GM04503 (cell line): Measurements from ENCODE around the gene DIPK1B.
"Not testable (repeated sequence)": the region's sequence is repeated elsewhere in the genome, so short reads cannot be mapped to it uniquely, and the experiment has no call there.

Experiments used
- DNase-seq: peaks from one replicate; pipeline ENCODE4 v3.0.0-alpha.2; 2012; ENCODE audit warnings: low read depth

Gene DIPK1B

GRCh38 chr9:136754059-136754572 is 41.7 kb downstream of the DIPK1B start:
- DNase-seq: no peak

- DNase-seq: no peak
Observed at GRCh38 chr9:136754626-136755301, 42.4 kb downstream of the DIPK1B start.

DNA sequence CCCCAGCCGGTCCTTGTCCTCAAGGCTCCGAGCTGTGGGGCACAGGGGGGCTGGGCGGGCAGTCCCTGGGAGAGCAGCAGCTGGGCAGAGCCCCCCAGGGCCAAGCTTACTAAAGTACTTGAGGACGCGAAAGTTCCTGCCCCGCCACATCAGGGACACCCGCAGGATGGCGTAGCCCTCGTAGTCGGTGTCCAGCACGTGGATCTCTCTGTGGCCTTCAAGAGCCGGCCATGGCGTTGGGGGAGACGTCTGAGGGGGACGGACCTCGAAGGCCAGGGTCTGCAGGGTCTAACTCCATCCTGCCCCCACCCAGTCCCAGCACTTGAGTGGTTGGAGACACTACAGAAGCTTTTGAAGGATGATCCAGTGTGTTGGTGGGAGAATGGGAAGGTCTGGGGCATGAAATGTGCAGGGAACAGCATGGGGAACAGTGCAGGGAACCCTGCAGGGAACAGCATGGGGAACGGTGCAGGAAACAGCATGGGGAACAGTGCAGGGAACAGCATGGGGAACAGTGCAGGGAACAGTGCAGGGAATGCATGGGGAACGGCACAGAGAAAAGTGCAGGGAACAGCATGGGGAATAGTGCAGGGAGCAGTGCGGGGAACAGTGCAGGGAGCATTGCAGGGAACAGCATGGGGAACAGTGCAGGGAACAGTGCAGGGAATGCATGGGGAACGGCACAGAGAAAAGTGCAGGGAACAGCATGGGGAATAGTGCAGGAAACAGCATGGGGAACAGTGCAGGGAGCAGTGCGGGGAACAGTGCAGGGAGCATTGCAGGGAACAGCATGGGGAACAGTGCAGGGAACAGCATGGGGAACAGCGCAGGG is 43.1 kb downstream of the DIPK1B start:
- DNase-seq: not testable (repeated sequence)

DNA sequence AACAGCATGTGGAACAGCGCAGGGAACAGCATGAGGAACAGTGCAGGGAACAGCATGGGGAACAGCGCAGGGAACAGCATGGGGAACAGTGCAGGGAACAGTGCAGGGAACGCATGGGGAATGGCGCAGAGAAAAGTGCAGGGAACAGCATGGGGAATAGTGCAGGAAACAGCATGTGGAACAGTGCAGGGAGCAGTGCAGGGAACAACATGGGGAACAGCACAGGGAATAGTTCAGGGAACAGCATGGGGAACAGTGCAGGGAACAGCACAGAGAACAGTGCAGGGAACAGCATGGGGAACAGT is 43.7 kb downstream of the DIPK1B start:
- no peak for DNase-seq

DNA sequence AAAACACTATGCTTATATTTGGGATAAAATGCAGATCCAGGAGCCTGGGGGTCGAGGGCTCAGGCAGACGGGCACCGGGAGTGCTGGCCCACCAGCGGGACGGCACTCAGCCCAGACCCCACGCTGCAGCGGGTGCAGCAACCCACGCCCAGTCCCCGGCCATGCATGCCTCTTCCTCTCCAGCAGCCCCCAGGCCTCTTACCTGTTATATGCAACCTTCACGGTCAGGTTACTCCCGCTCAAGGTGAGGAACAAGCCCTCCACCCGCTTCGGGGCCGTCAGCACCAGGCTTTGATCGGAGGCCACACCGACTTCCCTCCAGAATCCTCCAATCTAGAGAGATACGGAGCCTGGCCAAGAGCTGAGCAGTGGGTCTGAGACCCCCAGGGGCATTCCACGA is 44.5 kb downstream of the DIPK1B start:
- no peak for DNase-seq

DNA sequence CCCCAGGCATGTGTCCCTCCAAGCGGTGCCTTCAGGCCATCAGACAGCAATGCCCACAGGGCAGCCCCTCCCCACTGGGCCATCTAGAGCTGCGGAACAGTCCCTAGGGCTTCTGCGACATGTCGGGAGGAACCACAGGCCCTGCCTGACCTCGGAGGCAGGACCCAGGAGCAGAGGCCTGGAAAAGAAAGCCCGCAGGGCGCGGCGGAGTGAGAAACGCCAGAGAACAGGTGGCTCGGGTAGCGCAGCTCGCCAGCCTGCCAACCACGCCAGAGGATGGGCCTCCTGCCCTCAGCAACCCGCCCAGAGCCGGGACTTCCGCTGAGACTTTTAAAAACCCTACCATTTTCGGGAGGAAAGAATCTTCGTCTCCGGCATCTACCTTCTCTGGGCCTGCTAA is 45.0 kb downstream of the DIPK1B start:
- DNase-seq: no peak

DNA sequence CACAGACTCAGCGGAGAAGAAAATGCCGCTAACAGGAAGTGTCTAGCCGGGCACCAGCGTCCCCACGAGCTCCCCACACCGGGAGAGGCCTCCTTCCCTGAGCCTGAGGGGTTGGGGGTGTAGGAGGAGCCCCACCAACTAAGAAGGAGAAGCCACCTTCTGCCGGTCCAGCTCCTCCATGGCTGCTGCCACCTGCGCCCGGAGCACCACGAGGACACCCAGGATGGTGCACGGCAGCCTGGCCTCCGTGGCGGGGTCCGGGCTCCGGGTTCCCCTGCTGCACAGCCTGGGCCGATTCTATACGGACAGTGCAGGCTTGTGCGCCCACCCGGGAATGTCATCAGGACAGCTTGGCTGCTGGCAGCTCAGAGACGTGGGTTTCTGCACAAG is 45.4 kb downstream of the DIPK1B start:
- DNase-seq: no peak

DNA sequence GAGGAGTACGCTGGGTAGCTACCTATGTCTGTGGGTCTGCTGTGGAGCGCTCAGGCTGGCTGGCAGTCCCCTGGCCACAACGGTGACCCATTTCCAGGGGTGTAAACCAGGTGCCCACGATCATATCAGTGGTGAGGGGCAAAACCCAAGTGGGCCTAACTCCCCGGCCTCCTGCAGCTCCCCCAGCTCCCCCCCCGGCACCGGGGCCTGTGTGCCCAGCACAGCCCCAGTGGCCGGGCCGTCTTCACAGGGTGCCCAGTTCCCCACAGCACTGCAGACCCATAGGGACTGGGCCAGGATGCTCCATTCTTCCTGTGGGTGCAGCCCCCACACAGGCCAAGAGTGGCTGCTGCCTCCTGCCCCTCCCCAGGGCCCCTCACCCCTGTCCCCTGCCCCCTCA is 46.6 kb downstream of the DIPK1B start:
- DNase-seq: no peak

GRCh38 chr9:136759436-136760325 is 47.3 kb downstream of the DIPK1B start:
- DNase-seq: no peak

DNA sequence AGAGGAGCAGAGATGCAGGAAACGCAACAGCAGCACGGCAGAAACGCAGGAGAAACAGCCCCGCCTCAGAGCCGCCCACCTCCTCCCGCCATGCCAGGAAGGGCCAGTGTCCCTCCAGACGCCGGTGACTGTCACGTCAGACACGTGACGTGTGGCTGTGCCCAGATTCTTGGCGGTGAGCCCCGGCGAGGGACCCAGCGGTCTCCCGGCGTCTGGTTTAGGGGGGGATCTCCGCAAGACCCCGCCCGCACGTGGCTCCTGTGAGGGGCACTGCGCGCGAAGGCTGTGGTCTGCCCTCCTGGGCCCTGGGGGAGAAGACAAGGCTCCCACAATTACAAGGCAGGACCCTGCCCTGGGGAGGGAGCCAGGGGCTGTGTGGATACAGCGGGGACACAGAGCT is 48.1 kb downstream of the DIPK1B start:
- DNase-seq: no peak

GRCh38 chr9:136760834-136761544 is 48.6 kb downstream of the DIPK1B start:
- DNase-seq: peak; percentile 12

- no peak for DNase-seq
Observed at GRCh38 chr9:136761545-136761981, 49.2 kb downstream of the DIPK1B start.

DNA sequence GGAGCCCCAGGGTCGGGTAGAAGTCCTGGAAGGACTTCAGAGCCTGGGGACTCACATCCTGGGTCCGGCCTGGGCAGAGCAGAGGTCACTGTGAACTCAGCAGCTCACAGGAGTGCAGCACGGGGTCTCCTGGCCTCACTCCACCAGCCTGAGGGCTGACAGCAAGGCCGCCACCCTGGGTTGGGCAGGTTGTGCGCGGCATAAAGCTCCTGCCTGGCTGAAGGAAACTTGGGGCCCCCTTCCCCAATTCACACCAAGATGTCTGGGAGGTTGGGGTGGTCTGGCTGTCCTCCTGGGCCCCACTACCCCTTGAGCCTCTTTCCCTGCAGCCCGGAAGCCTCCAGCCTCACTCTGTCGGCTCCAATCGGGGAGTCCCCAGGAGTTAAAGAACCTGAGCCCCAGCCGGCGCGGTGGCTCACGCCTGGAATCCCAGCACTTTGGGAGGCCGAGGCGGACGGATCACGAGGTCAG is 49.9 kb downstream of the DIPK1B start:
- no peak for DNase-seq

GRCh38 chr9:136762915-136763648 is 50.7 kb downstream of the DIPK1B start:
- DNase-seq: no peak

DNA sequence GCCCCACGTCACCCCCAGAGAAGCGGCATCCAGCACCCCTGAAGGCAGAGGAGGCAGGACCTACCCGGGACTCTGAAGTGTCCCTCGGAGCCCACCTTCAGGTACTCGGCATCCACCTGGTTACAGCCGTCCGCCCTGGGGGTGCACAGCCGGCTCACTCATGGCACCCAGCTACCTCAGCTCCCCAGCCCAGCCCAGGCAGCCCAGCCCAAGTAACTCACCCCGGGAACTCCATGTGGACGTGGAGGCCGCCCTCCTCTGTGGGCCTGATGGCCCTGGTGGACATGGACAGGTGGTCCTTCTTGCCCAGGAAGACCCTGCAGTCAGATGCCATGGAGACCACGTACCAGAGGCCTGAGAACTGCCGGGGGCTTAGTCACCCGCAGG is 51.3 kb downstream of the DIPK1B start:
- DNase-seq: no peak

DNA sequence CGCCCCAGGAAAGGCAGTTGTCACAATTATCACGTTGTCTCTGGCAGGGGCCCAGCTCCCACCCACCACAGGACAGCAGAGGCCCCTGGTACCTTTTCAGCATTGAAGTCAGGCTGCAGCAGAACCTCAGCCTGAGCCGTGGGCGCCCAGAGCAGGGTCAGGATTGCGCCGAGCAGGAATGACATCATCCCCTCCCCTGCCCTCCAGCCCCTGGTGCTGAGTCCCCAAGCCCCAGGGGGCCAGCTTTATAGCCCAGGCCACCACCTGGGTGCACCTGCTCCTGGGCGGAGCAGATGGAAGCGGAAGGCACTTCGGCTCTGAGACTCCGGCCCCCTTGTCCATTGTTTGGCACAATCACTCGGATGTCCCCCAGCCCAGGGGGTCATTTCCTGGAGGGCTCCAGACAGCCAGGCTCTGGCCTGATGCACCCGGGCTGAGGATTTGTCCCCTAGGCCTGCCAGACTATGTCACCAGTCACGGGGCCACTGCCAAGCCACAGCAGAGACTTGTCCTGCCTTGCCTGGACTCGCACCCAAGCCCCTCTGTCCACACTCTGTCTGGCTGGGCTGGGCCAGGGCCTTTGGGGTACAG is 52.0 kb downstream of the DIPK1B start, which contains the start of gene LCN15:
LCN15 (minus strand) TSS at position 218 of the 591 bp plus-strand sequence; CDS start at position 188, 30 bp downstream.
- no peak for DNase-seq

- DNase-seq: no peak
Observed at GRCh38 chr9:136765041-136765440, 52.7 kb downstream of the DIPK1B start.

- not testable (repeated sequence) for DNase-seq
Observed at GRCh38 chr9:136765745-136766409, 53.5 kb downstream of the DIPK1B start.

GRCh38 chr9:136766410-136767120 is 54.2 kb downstream of the DIPK1B start:
- DNase-seq: not testable (repeated sequence)
